K562 (cell line): Measurements from ENCODE around the gene MT4. TPM values are rescaled to one million over a fixed set of nuclear protein-coding genes. Genes with fewer than 3 reads are reported as not detected.

Experiments used
- ATAC-seq: fragments of 200-7000 bp; cut with Tn5 transposase; 3 replicates; pipeline ENCODE4 v1.9.1; 2020; ENCODE audit warnings: moderate library complexity
- BruUV-seq: library from RNA; stranded (reverse); fragments of 400-500 nt; replicated peaks from 2 replicates; lab custom pipeline; 2021; lab: Mats Ljungman, UMichigan
- CTCF ChIA-PET: fragments of 300-600 bp; formaldehyde crosslinking; extraction: SDS; loops from one replicate; lab custom pipeline; 2021; ENCODE audit warnings: low intra/inter-chr PET ratio; lab: Yijun Ruan, JAX
- POLR2A ChIA-PET: fragments of 300-600, 350-650 bp; sonication (Branson Sonifier 250); formaldehyde crosslinking; extraction: SDS; loops from one replicate; lab custom pipeline; 2021; ENCODE audit warnings: antibody characterized with exemption, inconsistent platforms; lab: Yijun Ruan, JAX
- DNase-seq, 4 experiments: peaks; one replicate each; pipeline versions ENCODE4 v3.0.0 to v3.0.0-alpha.2; 2011 to 2018; ENCODE audit warnings: low spot score in 3 of 4, mixed read lengths in 3 of 4; ENCODE audit errors: extremely low read depth in 1 of 4
- FAIRE-seq: peaks from 2 replicates; lab custom pipeline; 2011; peaks lifted over from hg19 to GRCh38; lab: Jason Lieb, UNC
- H2AFZ ChIP-seq: 2 replicates; pipeline ENCODE4 v1.6.0; 2011; ENCODE audit warnings: low read depth, low read length, control low read depth, inconsistent platforms
- H3K27ac ChIP-seq: fragments of 200-600 bp; 3 replicates; pipeline ENCODE4 v1.8.0; 2011; ENCODE audit warnings: low read depth, mild to moderate bottlenecking, control low read depth, inconsistent platforms, low read length, moderate library complexity, mixed read lengths; ENCODE audit errors: extremely low read depth
- H3K27me3 ChIP-seq, 2 experiments: fragments of 300-600 bp in 1 of 2; 2 replicates in 1 of 2; 3 replicates in 1 of 2; pipeline versions ENCODE4 v1.6.0 to v1.8.0; 2011; ENCODE audit warnings: inconsistent platforms in 2 of 2, low read length in 2 of 2, mild to moderate bottlenecking in 1 of 2, mixed read lengths in 1 of 2, moderate library complexity in 1 of 2; ENCODE audit not compliant: control insufficient read depth in 2 of 2, insufficient read depth in 2 of 2
- H3K36me3 ChIP-seq: fragments of 300-600 bp; 3 replicates; pipeline ENCODE4 v1.8.0; 2011; ENCODE audit warnings: mild to moderate bottlenecking, low read length, inconsistent platforms; ENCODE audit not compliant: control insufficient read depth, insufficient read depth
- H3K4me1 ChIP-seq, 2 experiments: fragments of 200-600 bp in 1 of 2; replicated peaks in 1 of 2; 2 replicates in 1 of 2; 3 replicates in 1 of 2; pipeline versions ENCODE4 v1.5.1 to v1.8.0; 2011; ENCODE audit warnings: inconsistent platforms in 2 of 2, low read length in 2 of 2, mild to moderate bottlenecking in 1 of 2, mixed read lengths in 1 of 2, moderate library complexity in 1 of 2; ENCODE audit not compliant: control insufficient read depth in 2 of 2, insufficient read depth in 2 of 2
- H3K4me2 ChIP-seq: 2 replicates; pipeline ENCODE4 v1.6.1; 2011; ENCODE audit warnings: low read length, control low read depth, inconsistent platforms, mixed read lengths; ENCODE audit not compliant: insufficient read depth
- H3K4me3 ChIP-seq: fragments of 200-600 bp; sonication (generic), shearing (Covaris generic); 2 replicates; pipeline ENCODE4 v1.5.1; 2016; ENCODE audit warnings: control low read depth, inconsistent platforms
- H3K79me2 ChIP-seq: fragments of 200-600 bp; 3 replicates; pipeline ENCODE4 v1.8.0; 2011; ENCODE audit warnings: low read length, inconsistent platforms; ENCODE audit not compliant: control insufficient read depth, insufficient read depth
- H3K9ac ChIP-seq, 2 experiments: 2 replicates each; pipeline versions ENCODE4 v1.6.0 to v1.6.1; 2011; ENCODE audit warnings: low read depth in 2 of 2, low read length in 2 of 2, control low read depth in 1 of 2, inconsistent platforms in 1 of 2, mild to moderate bottlenecking in 1 of 2, mixed read lengths in 1 of 2; ENCODE audit not compliant: insufficient read depth in 1 of 2
- H3K9me1 ChIP-seq: one replicate; pipeline ENCODE4 v1.6.0; 2011; ENCODE audit warnings: inconsistent platforms, mild to moderate bottlenecking, low read length, moderate library complexity; ENCODE audit not compliant: control insufficient read depth, insufficient read depth
- H3K9me3 ChIP-seq: replicated peaks from 2 replicates; pipeline ENCODE4 v1.5.1; 2011; ENCODE audit warnings: low read depth, low read length, inconsistent platforms; ENCODE audit not compliant: control insufficient read depth, insufficient read depth
- H4K20me1 ChIP-seq: replicated peaks from 2 replicates; pipeline ENCODE4 v1.6.1; 2011; ENCODE audit warnings: low read length, inconsistent platforms, mixed read lengths; ENCODE audit not compliant: control insufficient read depth, insufficient read depth
- ATF7 ChIP-seq: fragments of 450-650 bp; IDR thresholded peaks from 2 replicates; pipeline ENCODE4 v1.7.1; 2014; ENCODE audit warnings: mild to moderate bottlenecking, moderate library complexity
- KHSRP ChIP-seq: fragments of 450-650 bp; IDR thresholded peaks from 2 replicates; pipeline ENCODE4 v1.6.1; 2017
- VEZF1 ChIP-seq: fragments of 200-800 bp; sonication (Bioruptor generic); IDR thresholded peaks from 2 replicates; pipeline ENCODE4 v1.6.1; 2017; ENCODE audit warnings: missing genetic modification characterization, missing compliant biosample characterization
- ZBTB5 ChIP-seq: fragments of 450-650 bp; IDR thresholded peaks from 2 replicates; pipeline ENCODE4 v1.6.1; 2017; ENCODE audit warnings: antibody characterized with exemption
- ZKSCAN8 ChIP-seq: fragments of 200-800 bp; sonication (Bioruptor generic); IDR thresholded peaks from 2 replicates; pipeline ENCODE4 v1.6.1; 2016; ENCODE audit warnings: missing genetic modification characterization, missing compliant biosample characterization
- ZNF655 ChIP-seq: fragments of 250-450 bp; sonication (Bioruptor Pico); IDR thresholded peaks from 2 replicates; pipeline ENCODE4 v1.5.0; 2021
- WGBS: fragments of 100-300 bp; shearing (Covaris generic); methylation state at CpG from one replicate; pipeline ENCODE4 v1.1.6; 2016; ENCODE audit warnings: low coverage, mixed read lengths; ENCODE audit not compliant: insufficient coverage; ENCODE audit errors: missing lambda C conversion rate; 5-methylcytosine and 5-hydroxymethylcytosine counted together
- in situ Hi-C: fragments of 300-500 bp; cut with MboI; formaldehyde crosslinking; loops from 4 replicates; pipeline ENCODE4 v1.15.0; 2018; ENCODE audit warnings: inconsistent platforms, mixed read lengths
- intact Hi-C: fragments of 100-400 bp; cut with micrococcal nuclease; formaldehyde crosslinking; loops from 2 replicates; pipeline ENCODE4 v1.14.2; 2022
- polyA plus RNA-seq, 8 experiments: library from polyadenylated mRNA; depleted of rRNA in 4 of 8; stranded (reverse) in 5 of 8; unstranded in 3 of 8; fragments of >200 nt; fragmentation: Nextera tagmentation in 2 of 8; fragmentation: Illumina TruSeq in 1 of 8; extraction: Ambion mirVana in 2 of 8; extraction: Trizol in 1 of 8; gene quantifications; 2 replicates each; pipeline versions ENCODE4 v1.2.1 to v1.2.3, GENCODE V29; 2011 to 2014; ENCODE audit warnings: inconsistent platforms in 1 of 8, missing spikeins in 1 of 8
- total RNA-seq, 7 experiments: library from RNA; depleted of rRNA in 6 of 7; stranded (reverse); fragments of >200 nt in 6 of 7; fragmentation: Illumina TruSeq in 2 of 7; extraction: Trizol in 2 of 7; gene quantifications; 2 replicates each; pipeline versions ENCODE4 v1.2.1 to v1.2.3, GENCODE V29; 2011 to 2021; ENCODE audit warnings: low replicate concordance in 1 of 7

The MT4 gene
- total and polyA plus RNA-seq, 9 of the 15 experiments (the other 6 are each of a cell fraction or from before 2014, with no cell fraction given): not detected

- Histone ChIP-seq H3K79me2 (no peaks in the 10 kb centered on the region), H3K4me1 (peaks cover 0 to 6% of the 10 kb centered on the region in 2 experiments; a peak in 1 of 5 replicates)
- no peak for DNase-seq
- BruUV-seq: no TSS peak
- no peak for TF ChIP-seq ZBTB5
- TF ChIP-seq ZNF655 (CRISPR knock-in tag): no peak
- TF ChIP-seq ATF7: no peak
- TF ChIP-seq KHSRP: no peak
- no peak for TF ChIP-seq VEZF1 (CRISPR knock-in tag)
- TF ChIP-seq ZKSCAN8: no peak
- TF ChIP-seq, all 486 proteins: peak for 0
- no peak overlapping the region for H2AFZ ChIP-seq
- CTCF ChIA-PET: no interaction called here
- no peaks in the 10 kb centered on the region for H3K36me3 ChIP-seq
- POLR2A ChIA-PET: interaction anchor here (0.6 to 1.5 kb wide), 2 partner anchors 15 to 509 kb away, joined by 3 read pairs; no protein-coding TSS in a partner anchor
- no peaks in the 10 kb centered on the region; the same call in 1 of the 2 replicates for H4K20me1 ChIP-seq
- no peak overlapping the region for H3K27ac ChIP-seq
- H3K4me3 ChIP-seq: no peak overlapping the region
- WGBS: 0% methylated on average over 2 of the region's 4 CpGs
- no peak overlapping the region for H3K9ac ChIP-seq
- no peaks in the 10 kb centered on the region for H3K9me3 ChIP-seq
- no peak overlapping the region for H3K4me2 ChIP-seq
- H3K9me1 ChIP-seq: no peaks in the 10 kb centered on the region
- in situ Hi-C loops (no loop called here), intact Hi-C loops (no loop called here)
- ATAC-seq (no peak), FAIRE-seq (no peak)
- peaks cover 13 to 49% of the 10 kb centered on the region in 2 experiments for H3K27me3 ChIP-seq
Measured at GRCh38 chr16:56591377-56592060, 26.6 kb downstream of the MT4 start.
